Limb (tissue), 2 donors: Measurements from ENCODE around the gene RAD18.

Experiments
- DNase-seq, 2 donors: peaks; one replicate each; pipeline ENCODE4 v3.0.0-alpha.2; 2016; ENCODE audit errors: extremely low spot score in 2 of 2

The RAD18 gene

DNA sequence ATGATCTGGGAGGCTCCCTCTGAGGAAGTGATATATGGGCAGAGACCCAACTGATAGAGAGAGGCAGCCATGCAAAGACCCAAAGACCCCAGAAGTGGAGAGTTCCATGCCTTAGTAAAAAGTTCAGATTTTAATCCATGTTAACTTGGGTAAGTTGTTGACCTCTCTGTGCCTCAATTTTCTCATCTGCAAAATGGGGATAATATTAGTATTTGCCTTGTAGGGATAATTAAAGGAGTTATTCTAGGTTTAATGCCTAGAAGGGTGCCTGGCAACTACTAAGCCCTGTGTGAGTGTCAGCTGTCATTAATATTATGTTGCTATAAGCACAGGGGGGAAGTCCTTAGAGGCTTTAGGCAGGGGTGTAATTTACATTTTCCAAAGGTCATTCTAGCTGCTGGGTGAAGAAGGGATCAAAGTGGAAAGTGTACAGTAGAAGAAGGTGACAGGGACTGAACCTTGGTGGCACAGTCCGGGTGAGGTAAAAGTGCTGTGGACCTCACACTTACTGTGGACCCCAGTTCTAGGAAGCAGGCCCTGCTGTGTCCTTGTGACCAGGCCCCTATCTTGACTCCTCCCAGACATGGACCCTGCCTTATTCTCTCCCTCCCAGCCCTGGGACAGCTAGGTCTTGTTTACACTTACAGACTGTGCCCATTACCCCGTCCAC, 3.0 kb upstream of the RAD18 start:
- DNase-seq: no peak

- DNase-seq: no peak
These were observed 1.4 kb upstream of the RAD18 start for GRCh38 chr3:8964436-8965370.

DNA sequence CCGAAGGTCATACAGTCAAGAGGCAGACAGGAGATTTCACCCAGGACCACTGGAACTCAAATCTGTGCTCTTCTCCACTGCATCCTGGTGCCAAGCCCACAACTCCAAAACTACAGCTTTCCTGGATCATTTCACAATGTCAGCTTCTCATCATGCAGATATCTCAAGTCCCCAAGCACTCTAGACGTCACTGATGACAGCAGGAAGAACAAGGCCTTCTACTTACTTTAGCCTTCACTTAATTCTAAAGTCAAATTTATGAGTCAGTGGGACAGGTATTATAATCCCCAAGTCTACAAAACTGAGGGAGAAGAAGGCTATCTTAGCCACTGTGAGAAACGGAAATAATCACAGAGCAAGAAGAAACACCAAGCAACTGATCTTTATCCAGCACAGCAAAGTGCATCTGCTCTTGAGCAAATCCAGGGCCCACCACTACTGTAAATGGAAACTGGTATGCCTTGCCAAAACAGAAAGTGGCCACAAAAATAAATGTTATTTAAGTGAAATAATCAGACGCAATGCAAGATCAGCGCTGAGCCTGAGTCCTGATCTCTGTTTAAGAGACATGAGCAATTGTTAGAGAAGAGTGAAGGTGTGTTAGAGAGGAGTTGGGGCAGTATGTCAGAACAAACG, 928 bp downstream of the RAD18 start:
- no peak for DNase-seq

DNA sequence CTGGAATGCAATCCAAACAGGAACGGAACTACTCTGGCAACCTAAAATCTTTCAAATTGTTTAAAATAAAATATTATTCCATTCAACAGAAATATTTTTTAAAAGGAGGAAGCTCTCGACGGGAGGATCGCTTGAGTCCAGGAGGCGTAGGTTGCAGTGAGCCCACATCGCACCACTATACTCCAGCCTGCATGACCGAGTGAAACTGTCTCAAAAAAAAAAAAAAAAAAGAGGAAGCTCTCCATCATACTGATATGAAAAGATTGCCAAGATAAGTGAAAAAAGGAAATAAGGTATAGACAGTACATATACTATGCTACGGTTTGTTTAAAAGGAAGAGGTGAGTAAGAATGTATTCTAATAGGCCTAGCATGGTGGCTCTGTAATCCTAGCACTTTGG, 3.6 kb downstream of the RAD18 start:
- no peak for DNase-seq

GRCh38 chr3:8954938-8955763, 8.1 kb downstream of the RAD18 start:
- no peak for DNase-seq

DNA sequence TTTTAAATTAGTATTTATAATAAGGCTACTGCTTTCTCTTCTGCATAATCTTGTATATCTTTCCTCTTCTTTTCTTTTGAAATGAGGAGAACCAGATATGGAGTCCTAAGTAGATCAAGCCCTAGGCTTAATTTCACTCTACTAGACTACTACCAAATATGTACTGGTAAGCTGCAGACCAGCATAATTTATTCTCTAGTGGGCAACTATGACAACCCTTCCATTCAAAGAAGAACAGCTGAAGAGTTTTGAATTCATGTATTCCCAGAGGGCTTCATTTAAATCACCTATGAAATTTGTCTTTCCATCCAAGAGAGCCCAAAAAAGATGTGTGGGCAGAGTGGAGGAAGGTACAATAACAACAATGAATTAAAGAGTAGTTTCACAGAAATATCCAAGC, 10.0 kb downstream of the RAD18 start:
- DNase-seq: no peak

- no peak for DNase-seq
These were observed 11.1 kb downstream of the RAD18 start for GRCh38 chr3:8952130-8952529.

DNA sequence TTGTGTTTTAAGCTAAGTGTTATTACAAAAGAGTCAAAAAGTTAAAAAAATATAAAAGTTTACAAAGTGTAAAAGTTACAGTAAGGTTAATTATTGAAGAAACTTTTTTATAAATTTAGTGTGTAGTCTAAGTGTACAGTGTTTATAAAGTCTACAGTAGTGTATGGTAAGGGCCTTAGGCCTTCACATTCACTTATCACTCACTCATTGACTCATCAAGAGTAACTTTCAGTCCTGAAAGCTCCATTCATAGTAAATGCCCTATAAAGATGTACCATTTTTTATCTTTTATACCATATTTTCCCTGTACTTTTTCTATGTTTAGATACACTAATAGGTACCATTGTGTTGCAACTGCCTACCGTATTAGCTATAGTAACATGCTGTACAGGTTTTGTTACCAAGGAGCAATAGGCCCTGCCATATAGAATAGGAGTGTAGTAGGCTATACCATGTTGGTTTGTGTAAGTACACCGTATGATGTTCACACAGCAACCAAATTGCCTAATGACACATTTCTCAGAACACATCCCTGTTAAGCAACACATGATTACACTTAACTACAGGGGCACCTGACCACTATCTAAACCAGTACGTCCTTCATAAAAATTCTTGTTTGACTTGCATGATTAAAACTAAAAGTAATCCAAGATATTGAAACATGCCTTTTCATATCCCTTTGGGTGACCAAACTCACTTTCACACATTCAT, 17.2 kb downstream of the RAD18 start:
- DNase-seq: no peak

GRCh38 chr3:8942746-8943488, 20.4 kb downstream of the RAD18 start:
- no peak for DNase-seq

GRCh38 chr3:8942115-8942514, 21.2 kb downstream of the RAD18 start:
- DNase-seq: no peak

DNA sequence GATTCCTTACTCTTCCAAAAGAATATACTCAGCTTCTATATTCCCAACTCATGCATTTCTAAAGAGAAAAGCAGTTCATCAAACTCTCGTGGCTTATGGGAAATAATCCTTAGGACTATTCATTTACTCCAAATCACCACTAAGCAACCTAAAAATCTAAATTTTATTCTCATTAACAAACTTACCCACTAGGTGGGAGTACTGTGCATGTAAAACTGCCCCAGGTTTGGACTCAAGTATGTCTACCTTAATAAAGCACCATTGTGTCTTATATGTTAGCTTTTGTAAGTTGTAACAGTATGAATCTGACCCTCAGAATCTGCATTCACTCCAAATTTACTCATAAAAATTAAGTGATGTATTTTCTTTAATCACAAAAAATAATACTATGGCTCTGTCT, 25.3 kb downstream of the RAD18 start:
- peak in 1 of 2 donors; percentile 3 for DNase-seq

GRCh38 chr3:8937064-8938020, 25.9 kb downstream of the RAD18 start:
- DNase-seq: no peak

- DNase-seq: no peak
These were observed 30.8 kb downstream of the RAD18 start for GRCh38 chr3:8932507-8932906.

DNA sequence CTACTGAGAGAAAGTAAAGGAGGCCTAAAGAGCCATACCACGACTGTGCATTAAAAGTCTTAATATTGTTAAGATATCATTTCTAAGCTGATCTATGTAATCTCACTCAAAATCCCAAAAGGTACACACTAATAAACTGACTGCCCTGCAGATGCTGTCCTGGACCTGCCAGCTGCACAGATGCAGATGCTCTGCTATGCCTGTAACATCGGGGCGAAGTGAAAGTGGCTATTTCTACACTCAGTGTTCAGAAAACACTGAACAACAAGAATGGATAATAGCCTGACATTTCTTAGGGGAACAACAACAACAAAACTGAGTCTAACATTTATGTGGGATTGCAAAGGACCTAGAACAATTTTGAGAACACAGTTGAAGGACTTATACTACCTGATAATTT, 31.9 kb downstream of the RAD18 start:
- DNase-seq: no peak

- no peak for DNase-seq
These were observed 33.4 kb downstream of the RAD18 start for GRCh38 chr3:8929860-8930259.

DNA sequence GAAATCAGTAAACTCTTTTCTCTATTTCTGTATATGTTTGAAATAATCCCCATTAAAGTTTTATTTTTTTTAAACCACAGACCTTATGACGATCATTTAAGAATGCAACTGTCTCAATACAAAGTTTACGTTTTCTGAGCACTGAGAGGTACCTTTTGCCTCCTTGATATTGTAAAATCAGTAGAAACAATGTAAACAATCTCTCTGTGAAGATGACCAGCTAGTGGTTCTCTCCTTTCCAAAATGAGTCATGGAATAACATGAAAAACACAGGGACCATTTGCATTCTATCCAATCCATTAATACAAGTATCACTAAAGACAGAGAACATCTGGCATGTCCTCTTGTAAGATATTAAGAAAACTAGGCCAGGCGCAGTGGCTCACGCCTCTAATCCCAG, 48.8 kb downstream of the RAD18 start:
- DNase-seq: no peak

GRCh38 chr3:8911781-8912180, 51.5 kb downstream of the RAD18 start:
- no peak for DNase-seq

DNA sequence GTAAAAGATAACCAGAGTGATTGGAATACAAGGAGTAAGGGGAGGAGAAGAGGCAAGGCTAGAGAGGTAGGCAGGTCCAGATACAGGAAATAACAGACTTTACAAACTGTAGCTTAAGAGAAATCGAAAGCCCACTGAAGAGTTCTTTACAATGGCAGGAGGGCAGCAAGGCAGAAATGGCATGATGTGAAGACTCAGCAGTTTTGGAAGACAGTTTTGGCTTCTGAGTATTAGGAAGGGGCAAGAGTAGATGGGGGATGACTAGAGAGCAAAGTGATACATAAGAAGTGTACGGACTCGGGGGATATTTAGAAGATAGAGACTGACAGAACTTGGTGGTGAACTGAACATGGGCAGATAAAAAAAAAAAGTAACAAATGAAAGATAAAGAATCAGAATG, 54.1 kb downstream of the RAD18 start:
- no peak for DNase-seq

GRCh38 chr3:8903191-8903590, 60.1 kb downstream of the RAD18 start:
- no peak for DNase-seq
